WTC11 (cell line): ENCODE results near the gene MDM4. TPM values are rescaled to one million over a fixed set of nuclear protein-coding genes. Genes with fewer than 3 reads are reported as not detected.

Experiments used
- ATF2 ChIP-seq: sonication (generic); formaldehyde crosslinking; IDR thresholded peaks from 2 replicates; pipeline ENCODE4 v1.8.1; 2022; ENCODE audit warnings: low read depth, missing genetic modification reagents, borderline replicate concordance
- ATF6 ChIP-seq: sonication (generic); formaldehyde crosslinking; IDR thresholded peaks from 2 replicates; pipeline ENCODE4 v1.8.1; 2023; ENCODE audit warnings: mild to moderate bottlenecking, missing genetic modification reagents
- CREM ChIP-seq: sonication (generic); formaldehyde crosslinking; IDR thresholded peaks from 2 replicates; pipeline ENCODE4 v1.8.1; 2022; ENCODE audit warnings: mild to moderate bottlenecking, missing genetic modification reagents, moderate library complexity
- E2F4 ChIP-seq: sonication (generic); formaldehyde crosslinking; IDR thresholded peaks from 2 replicates; pipeline ENCODE4 v1.8.1; 2022; ENCODE audit warnings: low read depth, mild to moderate bottlenecking, moderate library complexity, missing genetic modification reagents, borderline replicate concordance
- E2F5 ChIP-seq: sonication (generic); formaldehyde crosslinking; IDR thresholded peaks from 2 replicates; pipeline ENCODE4 v1.8.1; 2022; ENCODE audit warnings: mild to moderate bottlenecking, moderate library complexity, missing genetic modification reagents
- ELF4 ChIP-seq: sonication (generic); formaldehyde crosslinking; IDR thresholded peaks from 2 replicates; pipeline ENCODE4 v1.8.1; 2022; ENCODE audit warnings: low read depth, mild to moderate bottlenecking, moderate library complexity, missing genetic modification reagents
- ETV6 ChIP-seq: sonication (generic); formaldehyde crosslinking; IDR thresholded peaks from 2 replicates; pipeline ENCODE4 v1.8.1; 2022; ENCODE audit warnings: mild to moderate bottlenecking, missing genetic modification reagents
- FOXP4 ChIP-seq: sonication (generic); formaldehyde crosslinking; IDR thresholded peaks from 2 replicates; pipeline ENCODE4 v1.8.0; 2022; ENCODE audit warnings: mild to moderate bottlenecking, missing genetic modification reagents
- GABPB1 ChIP-seq: sonication (generic); formaldehyde crosslinking; IDR thresholded peaks from 2 replicates; pipeline ENCODE4 v1.8.1; 2023; ENCODE audit warnings: mild to moderate bottlenecking, missing genetic modification reagents
- GRHL2 ChIP-seq: fragments of 250-450 bp; sonication (Bioruptor Pico); IDR thresholded peaks from 2 replicates; pipeline ENCODE4 v1.8.0; 2022; ENCODE audit warnings: mild to moderate bottlenecking, moderate library complexity; ENCODE audit not compliant: insufficient replicate concordance, severe bottlenecking
- IRF1 ChIP-seq: sonication (generic); formaldehyde crosslinking; IDR thresholded peaks from 2 replicates; pipeline ENCODE4 v1.8.0; 2023; ENCODE audit warnings: missing genetic modification reagents
- KAT7 ChIP-seq: sonication (generic); formaldehyde crosslinking; IDR thresholded peaks from 2 replicates; pipeline ENCODE4 v1.8.1; 2023; ENCODE audit warnings: missing genetic modification reagents, mild to moderate bottlenecking, borderline replicate concordance
- NR1H2 ChIP-seq: sonication (generic); formaldehyde crosslinking; IDR thresholded peaks from 2 replicates; pipeline ENCODE4 v1.9.0; 2021; ENCODE audit warnings: mild to moderate bottlenecking, moderate library complexity, missing genetic modification reagents
- NR2C2 ChIP-seq: sonication (generic); formaldehyde crosslinking; IDR thresholded peaks from 2 replicates; pipeline ENCODE4 v1.8.0; 2022; ENCODE audit warnings: mild to moderate bottlenecking, missing genetic modification reagents
- PRDM15 ChIP-seq: sonication (generic); formaldehyde crosslinking; IDR thresholded peaks from 2 replicates; pipeline ENCODE4 v1.8.0; 2022; ENCODE audit warnings: missing genetic modification reagents
- PREB ChIP-seq: sonication (generic); formaldehyde crosslinking; IDR thresholded peaks from 2 replicates; pipeline ENCODE4 v1.8.1; 2022; ENCODE audit warnings: mild to moderate bottlenecking, missing genetic modification reagents, moderate library complexity, borderline replicate concordance
- SMAD3 ChIP-seq: sonication (generic); formaldehyde crosslinking; IDR thresholded peaks from 2 replicates; pipeline ENCODE4 v1.8.0; 2022; ENCODE audit warnings: missing genetic modification reagents, mild to moderate bottlenecking, borderline replicate concordance
- TP53 ChIP-seq: sonication (generic); formaldehyde crosslinking; IDR thresholded peaks from 2 replicates; pipeline ENCODE4 v1.8.1; 2023; ENCODE audit warnings: mild to moderate bottlenecking, missing genetic modification reagents
- USF1 ChIP-seq: sonication (generic); formaldehyde crosslinking; IDR thresholded peaks from 2 replicates; pipeline ENCODE4 v1.8.0; 2022; ENCODE audit warnings: mild to moderate bottlenecking, missing genetic modification reagents
- ZBTB21 ChIP-seq: sonication (generic); formaldehyde crosslinking; IDR thresholded peaks from 2 replicates; pipeline ENCODE4 v1.8.1; 2023; ENCODE audit warnings: mild to moderate bottlenecking, missing genetic modification reagents, borderline replicate concordance
- ZNF138 ChIP-seq: sonication (generic); formaldehyde crosslinking; conservative IDR thresholded peaks from 2 replicates; pipeline ENCODE4 v1.8.1; 2022; ENCODE audit warnings: mild to moderate bottlenecking, moderate library complexity, missing genetic modification reagents
- ZNF317 ChIP-seq: sonication (generic); formaldehyde crosslinking; IDR thresholded peaks from 2 replicates; pipeline ENCODE4 v1.8.1; 2023; ENCODE audit warnings: low read depth, mild to moderate bottlenecking, moderate library complexity, missing genetic modification reagents, borderline replicate concordance
- ZNF416 ChIP-seq: fragments of 250-450 bp; sonication (Bioruptor Pico); IDR thresholded peaks from 2 replicates; pipeline ENCODE4 v1.9.0; 2021; ENCODE audit warnings: mild to moderate bottlenecking, inconsistent platforms
- ZNF671 ChIP-seq: fragments of 250-450 bp; sonication (Bioruptor Pico); IDR thresholded peaks from 2 replicates; pipeline ENCODE4 v1.8.0; 2021; ENCODE audit warnings: mild to moderate bottlenecking
- total RNA-seq: library from RNA; stranded (reverse); gene quantifications from 3 replicates; pipeline ENCODE4 v1.2.3, GENCODE V29; 2021

The MDM4 gene
- total RNA-seq, 1 experiment from 2014 or later: 76.2 TPM

GRCh38 chr1:204516180-204516879, at the start of gene MDM4 (continued):
- TF ChIP-seq USF1 (CRISPR knock-in tag): 0 out of 2 replicates have a peak, but pooled peaks have one; percentile 37
- TF ChIP-seq ATF6: no peak
- TF ChIP-seq NR2C2 (CRISPR knock-in tag): no peak
- TF ChIP-seq GABPB1: peak; percentile 77
- TF ChIP-seq SMAD3 (CRISPR knock-in tag): peak; percentile 92; the same call in 1 of the 2 replicates
- TF ChIP-seq IRF1 (CRISPR knock-in tag): no peak
- no peak for TF ChIP-seq ZNF317
- TF ChIP-seq ETV6 (CRISPR knock-in tag): peak; percentile 97
- TF ChIP-seq KAT7 (CRISPR knock-in tag): peak; percentile 93; the same call in 1 of the 2 replicates
- TF ChIP-seq PRDM15 (CRISPR knock-in tag): no peak
- no peak for TF ChIP-seq GRHL2 (CRISPR knock-in tag)
- TF ChIP-seq CREM (CRISPR knock-in tag): peak; percentile 83; the same call in 1 of the 2 replicates
- TF ChIP-seq PREB (CRISPR knock-in tag): no peak
- peak; percentile 63; the same call in 1 of the 2 replicates for TF ChIP-seq E2F5
- no peak for TF ChIP-seq ZBTB21 (CRISPR knock-in tag)
- no peak for TF ChIP-seq NR1H2 (CRISPR knock-in tag)
- peak; percentile 90 for TF ChIP-seq FOXP4 (CRISPR knock-in tag)
- TF ChIP-seq ZNF138 (CRISPR knock-in tag): no peak
- TF ChIP-seq ZNF671 (CRISPR knock-in tag): no peak
- TF ChIP-seq ELF4 (CRISPR knock-in tag): 0 out of 2 replicates have a peak, but pooled peaks have one; percentile 27
- TF ChIP-seq ZNF416: no peak
- 0 out of 2 replicates have a peak, but pooled peaks have one; percentile 37 for TF ChIP-seq E2F4 (CRISPR knock-in tag)
- TF ChIP-seq ATF2 (CRISPR knock-in tag): no peak
- TF ChIP-seq TP53 (CRISPR knock-in tag): no peak
